Superior temporal gyrus (tissue), 1 donor: ENCODE measurements around the gene ADRB2.
A peak's percentile ranks its signal among the peaks of the same experiment; 100 is the strongest.

Source experiments
- DNase-seq: peaks from one replicate; pipeline ENCODE4 v3.0.0-alpha.2; 2016; ENCODE audit errors: extremely low spot score

Gene ADRB2

DNA sequence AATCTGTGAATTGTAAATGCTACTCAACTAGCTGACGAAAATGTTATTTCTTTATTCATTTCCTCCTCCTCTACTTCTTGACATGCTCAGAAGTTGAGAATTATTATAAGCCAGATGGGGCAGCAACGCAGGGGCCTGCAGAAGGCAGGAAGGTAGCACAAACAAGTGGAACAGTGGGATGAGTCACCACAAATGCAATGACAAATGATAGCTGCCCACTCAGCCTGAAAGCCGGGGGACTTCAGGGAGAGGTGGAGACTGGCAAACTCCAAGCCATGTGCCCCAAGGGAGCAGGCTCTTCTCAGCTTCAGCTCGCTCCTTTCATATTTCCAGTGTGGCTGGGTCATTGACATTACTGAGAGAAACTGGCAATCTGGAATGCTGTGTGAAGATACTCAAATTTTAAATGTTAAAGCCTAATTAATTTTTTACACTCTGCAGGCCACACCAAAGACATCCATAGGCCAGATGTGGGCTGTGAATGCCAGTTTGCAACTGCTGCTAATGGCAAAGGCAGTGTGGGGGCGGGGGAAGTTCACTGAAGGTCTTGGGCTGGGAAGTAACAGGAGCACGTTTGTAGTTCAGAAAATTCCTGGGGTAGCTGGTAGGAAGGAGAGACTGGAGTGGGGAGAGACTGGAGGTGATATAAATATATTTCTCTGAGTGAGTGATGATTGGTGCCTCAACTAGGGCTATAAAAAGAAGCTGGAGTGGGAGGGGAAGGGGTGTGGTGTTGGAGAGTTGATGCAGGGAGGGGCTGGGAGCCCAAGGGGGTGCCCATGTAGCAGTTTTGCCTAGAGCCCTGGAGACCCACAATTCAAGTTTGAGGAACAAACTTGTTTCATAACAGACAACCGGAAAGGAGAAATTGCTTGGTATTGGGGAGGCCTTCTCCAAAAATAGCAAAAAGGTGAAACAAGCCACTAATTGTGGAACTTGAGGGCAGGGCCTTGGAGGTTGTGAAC lies 20.8 kb upstream of the ADRB2 start:
- DNase-seq, result no peak

GRCh38 chr5:148806520-148806931 lies 19.9 kb upstream of the ADRB2 start:
- DNase-seq, result no peak

- no peak for DNase-seq
These were observed 18.6 kb upstream of the ADRB2 start for GRCh38 chr5:148807851-148808250.

GRCh38 chr5:148808864-148809642 lies 17.4 kb upstream of the ADRB2 start:
- DNase-seq, result peak; percentile 33

DNA sequence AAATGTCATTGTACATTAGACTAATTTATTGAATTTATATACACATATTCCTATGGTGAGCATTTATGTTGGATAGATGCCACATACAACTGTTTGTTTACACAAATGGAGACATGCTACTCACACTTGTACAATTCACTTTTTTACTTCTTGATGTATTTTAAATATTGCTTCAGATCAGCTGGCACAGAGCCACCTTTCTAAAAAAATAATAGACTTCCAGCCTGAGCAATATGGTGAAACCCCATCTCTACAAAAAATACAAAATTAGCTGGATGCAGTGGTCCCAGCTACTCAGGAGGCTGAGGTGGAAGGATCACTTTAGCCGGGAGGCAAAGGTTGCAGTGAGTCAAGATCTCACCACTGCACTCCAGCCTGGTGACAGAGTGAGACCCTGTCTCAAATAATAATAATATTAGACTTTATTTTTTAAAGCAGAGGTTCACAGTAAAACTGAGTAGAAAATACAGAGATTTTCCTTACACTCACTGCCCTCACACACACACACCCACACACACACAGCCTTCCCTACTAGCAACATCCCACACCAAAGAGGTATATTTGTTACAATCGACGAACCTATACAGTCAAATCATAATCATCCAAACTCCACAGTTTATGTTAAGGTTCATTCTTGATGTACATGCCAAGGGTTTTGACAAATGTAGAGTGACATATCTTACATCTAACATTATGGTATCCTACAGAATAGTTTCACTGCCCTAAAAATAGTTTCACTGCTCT lies 16.5 kb upstream of the ADRB2 start:
- DNase-seq, result peak; percentile 10

GRCh38 chr5:148810823-148811222 lies 15.6 kb upstream of the ADRB2 start:
- DNase-seq, result no peak

GRCh38 chr5:148811756-148812155 lies 14.7 kb upstream of the ADRB2 start:
- no peak for DNase-seq

DNA sequence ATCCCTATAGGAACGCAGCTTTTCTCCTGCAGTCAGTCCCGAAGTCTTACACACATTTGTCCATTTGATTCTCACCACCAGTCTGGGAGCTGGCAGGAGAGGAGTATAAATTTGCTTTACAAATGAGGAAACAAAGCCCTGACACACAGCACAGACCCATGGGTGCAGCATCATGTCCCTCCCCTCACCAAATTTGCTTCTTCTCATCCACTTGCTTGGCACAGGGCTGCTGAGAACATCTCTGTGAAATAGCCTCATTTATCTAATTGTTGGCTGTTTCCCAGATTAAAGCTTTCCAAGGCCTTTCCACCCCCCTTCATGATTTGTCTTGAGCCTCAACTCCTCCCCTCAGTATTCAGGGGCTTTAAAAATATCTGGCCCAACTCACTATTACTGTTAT lies 11.3 kb upstream of the ADRB2 start:
- peak; percentile 7 for DNase-seq

DNA sequence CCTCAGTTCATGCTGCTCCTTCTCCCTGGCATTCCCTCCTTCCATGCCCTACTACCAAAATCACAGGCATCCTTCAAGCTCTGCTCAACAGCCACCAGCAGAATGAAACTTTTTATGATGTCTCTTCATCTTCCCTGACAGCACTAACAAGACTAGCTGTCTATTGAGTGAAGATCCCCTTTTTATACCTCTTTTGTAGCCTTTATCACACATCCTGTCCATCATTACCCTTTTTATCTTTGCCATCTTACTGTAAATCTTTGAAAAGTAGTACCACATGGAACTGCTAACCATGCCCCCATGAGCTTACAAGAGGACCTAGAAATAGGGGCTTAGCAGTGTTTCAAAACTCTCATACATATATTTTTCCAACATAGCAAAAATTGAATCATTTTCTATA lies 10.8 kb upstream of the ADRB2 start:
- DNase-seq, result no peak

DNA sequence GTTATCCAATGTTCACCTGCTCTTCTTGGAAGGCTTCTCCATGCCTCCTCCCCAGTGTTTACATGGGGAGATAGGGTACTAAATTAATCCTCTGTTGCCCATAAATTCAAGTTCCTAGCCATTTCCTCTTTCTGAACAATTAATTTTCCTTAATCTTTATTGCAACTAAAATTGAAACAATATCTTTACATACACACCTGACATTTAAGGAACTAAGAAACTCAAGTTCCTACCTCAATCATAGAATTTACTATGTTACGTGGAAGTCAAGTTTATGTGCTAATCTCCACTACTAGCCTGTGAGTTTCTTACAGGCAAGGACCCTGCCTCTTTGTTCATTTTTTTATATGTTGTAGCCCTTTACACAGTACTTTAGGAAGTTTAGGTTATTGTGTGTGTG lies 10.1 kb upstream of the ADRB2 start:
- DNase-seq, result no peak

DNA sequence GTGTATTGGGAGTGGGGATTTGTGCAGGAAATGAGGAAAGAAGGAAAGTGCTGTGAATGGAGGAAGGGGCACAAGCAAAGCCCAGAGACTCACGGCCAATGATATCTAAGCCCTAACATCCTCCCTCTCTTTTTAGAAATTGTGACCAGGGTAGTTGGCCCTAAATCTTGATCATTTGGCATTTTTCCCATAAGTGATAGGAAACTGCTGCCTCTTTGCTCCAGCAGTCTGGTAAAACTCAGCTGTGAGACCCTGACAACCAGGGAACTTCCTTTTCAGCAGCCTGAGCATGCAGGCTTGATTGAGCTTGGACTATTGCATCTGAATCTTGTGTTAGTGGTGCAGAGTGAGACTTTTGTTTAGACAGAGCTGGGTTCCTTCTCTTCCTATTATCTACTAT lies 9.6 kb upstream of the ADRB2 start:
- no peak for DNase-seq

GRCh38 chr5:148817606-148818005 lies 8.8 kb upstream of the ADRB2 start:
- DNase-seq, result no peak

DNA sequence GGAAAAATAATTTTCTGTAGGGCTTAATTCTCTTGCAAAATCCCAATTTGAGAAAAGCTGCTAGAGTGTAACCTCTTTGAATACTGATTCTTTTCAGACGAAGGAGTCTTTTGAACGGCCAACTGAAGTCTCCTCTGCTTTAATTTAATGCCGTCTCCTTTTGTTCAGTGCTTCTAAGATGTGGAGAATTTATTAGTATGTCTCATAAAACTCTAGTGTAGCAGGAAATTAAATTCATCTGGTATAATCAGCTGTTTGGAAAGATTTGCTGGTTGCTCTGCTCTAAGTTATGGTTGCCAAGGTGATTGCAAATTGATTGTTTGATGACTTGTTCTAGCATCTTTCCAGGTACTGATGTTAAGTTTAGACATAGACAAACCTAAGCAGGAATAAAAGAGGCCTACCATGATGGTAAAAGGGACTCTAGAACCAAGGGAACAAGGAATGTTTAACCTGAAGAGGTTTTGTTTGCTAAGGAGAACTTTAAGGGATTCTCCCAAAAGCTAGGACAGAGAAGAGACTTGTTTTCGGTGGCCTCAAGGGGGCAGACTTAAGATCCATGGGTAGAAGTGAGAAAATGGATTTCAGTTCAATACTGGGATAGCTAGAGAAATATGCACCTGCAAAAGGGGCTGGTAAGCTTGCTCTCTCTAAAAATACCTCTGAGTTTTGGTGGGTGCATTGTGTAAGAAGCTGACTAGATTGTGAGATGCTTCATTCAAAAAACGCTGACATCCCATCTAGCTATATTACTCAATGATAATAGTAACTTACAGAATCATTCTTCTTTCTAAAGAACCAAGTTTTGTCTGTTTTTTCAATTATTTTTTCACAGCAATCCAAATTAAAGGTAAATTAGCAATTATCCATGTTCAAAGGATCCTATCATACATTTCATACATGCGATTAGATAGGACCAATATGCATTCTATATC lies 5.7 kb upstream of the ADRB2 start:
- DNase-seq, result no peak

DNA sequence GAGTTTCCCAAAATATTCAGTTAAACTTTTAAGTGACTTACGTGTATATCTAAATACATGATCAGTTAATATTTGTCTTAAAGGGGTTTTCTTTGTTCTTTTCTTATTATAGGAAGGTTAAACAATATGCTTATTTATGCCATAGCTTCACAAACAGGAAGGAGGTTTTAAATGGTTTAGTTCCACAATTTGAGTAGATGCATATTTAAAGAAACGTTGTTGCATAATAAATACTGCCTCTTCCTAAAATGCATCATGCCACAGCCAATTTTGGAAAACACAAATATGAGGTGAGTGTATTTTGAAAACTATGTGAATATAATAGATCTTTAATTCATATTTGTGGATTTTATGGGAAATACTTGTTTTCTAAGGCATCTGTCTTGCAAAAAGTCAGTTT lies 2.5 kb upstream of the ADRB2 start:
- no peak for DNase-seq

- no peak for DNase-seq
These were observed 727 bp upstream of the ADRB2 start for GRCh38 chr5:148825716-148826052.

- no peak for DNase-seq
These were observed 294 bp downstream of the ADRB2 start for GRCh38 chr5:148826739-148827070.

DNA sequence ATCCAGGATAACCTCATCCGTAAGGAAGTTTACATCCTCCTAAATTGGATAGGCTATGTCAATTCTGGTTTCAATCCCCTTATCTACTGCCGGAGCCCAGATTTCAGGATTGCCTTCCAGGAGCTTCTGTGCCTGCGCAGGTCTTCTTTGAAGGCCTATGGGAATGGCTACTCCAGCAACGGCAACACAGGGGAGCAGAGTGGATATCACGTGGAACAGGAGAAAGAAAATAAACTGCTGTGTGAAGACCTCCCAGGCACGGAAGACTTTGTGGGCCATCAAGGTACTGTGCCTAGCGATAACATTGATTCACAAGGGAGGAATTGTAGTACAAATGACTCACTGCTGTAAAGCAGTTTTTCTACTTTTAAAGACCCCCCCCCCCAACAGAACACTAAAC lies 1.3 kb downstream of the ADRB2 start:
- DNase-seq, result no peak

DNA sequence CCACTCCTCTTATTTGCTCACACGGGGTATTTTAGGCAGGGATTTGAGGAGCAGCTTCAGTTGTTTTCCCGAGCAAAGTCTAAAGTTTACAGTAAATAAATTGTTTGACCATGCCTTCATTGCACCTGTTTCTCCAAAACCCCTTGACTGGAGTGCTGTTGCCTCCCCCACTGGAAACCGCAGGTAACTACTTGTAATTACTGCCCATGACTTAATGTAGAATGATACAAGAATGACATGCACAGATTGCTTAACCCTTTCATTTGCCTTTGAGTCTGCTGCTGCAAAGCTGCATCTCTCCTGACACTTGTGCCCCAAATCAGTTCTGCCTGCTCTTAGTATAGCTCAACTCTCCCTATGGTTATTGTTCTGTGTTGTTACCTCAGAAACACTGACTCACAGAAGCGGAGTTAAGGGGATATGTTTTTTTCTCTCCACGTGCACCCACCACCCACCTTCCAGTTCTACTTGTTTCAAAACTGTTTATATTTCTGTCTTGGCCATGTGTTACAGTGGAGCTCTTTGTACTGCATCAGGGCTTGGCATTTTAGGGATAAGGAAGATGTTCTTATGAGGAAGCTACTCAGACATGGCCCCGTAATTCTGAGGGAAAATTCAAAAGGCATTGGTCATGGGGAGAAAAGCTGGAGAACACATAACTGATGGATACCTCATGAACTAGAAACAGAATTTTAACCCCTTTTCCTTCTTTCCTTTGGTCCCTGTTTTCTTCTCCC lies 2.3 kb downstream of the ADRB2 start:
- no peak for DNase-seq

GRCh38 chr5:148829248-148829594 lies 2.8 kb downstream of the ADRB2 start:
- DNase-seq, result no peak

GRCh38 chr5:148829734-148830133 lies 3.3 kb downstream of the ADRB2 start:
- no peak for DNase-seq

- no peak for DNase-seq
These were observed 3.8 kb downstream of the ADRB2 start for GRCh38 chr5:148830211-148830610.
